Thyroid gland (tissue), 4 donors: ENCODE measurements around the gene CXCL14. TPM values are rescaled to one million over a fixed set of nuclear protein-coding genes. Genes with fewer than 3 reads are reported as not detected.

Source experiments
- DNase-seq, 2 donors: peaks; one replicate each; pipeline ENCODE4 v3.0.0-alpha.2; 2019
- H3K27ac ChIP-seq, 3 donors: fragments of 200-600 bp; sonication (generic); 1 replicate in 2 of 3; 2 replicates in 1 of 3; pipeline ENCODE4 v1.5.1; 2016 to 2019; ENCODE audit warnings: mild to moderate bottlenecking in 1 of 3, moderate library complexity in 1 of 3
- H3K27me3 ChIP-seq: fragments of 200-600 bp; sonication (generic); one replicate; pipeline ENCODE4 v1.5.1; 2019
- H3K36me3 ChIP-seq, 2 donors: fragments of 200-600 bp; sonication (generic); one replicate each; pipeline ENCODE4 v1.5.1; 2016 to 2019
- H3K4me1 ChIP-seq, 2 donors: fragments of 200-600 bp; sonication (generic); one replicate each; pipeline ENCODE4 v1.5.1; 2017 to 2019
- H3K4me3 ChIP-seq, 3 donors: fragments of 200-600 bp; sonication (generic); replicated peaks in 1 of 3; 1 replicate in 2 of 3; 2 replicates in 1 of 3; pipeline ENCODE4 v1.5.1; 2016; ENCODE audit warnings: mild to moderate bottlenecking in 1 of 3
- H3K9me3 ChIP-seq: fragments of 200-600 bp; sonication (generic); one replicate; pipeline ENCODE4 v1.5.1; 2017
- CTCF ChIP-seq, 6 experiments: fragments of 200-600 bp in 3 of 6; fragments of 450-650 bp in 3 of 6; sonication (generic) in 3 of 6; IDR thresholded peaks; one replicate each; pipeline ENCODE4 v1.5.1; 2016 to 2019; ENCODE audit warnings: antibody characterized with exemption in 6 of 6, mild to moderate bottlenecking in 2 of 6, inconsistent platforms in 1 of 6, moderate library complexity in 1 of 6
- POLR2A ChIP-seq, 2 donors: fragments of 450-650 bp; IDR thresholded peaks; one replicate each; pipeline ENCODE4 v1.6.1; 2017; ENCODE audit warnings: antibody characterized with exemption in 2 of 2, mild to moderate bottlenecking in 2 of 2, moderate library complexity in 1 of 2
- WGBS, 2 donors: methylation state at CpG; one replicate each; pipeline ENCODE4 v1.1.5; 2017; 5-methylcytosine and 5-hydroxymethylcytosine counted together
- intact Hi-C: fragments of 100-400 bp; cut with DNase I; formaldehyde crosslinking; loops from one replicate; pipeline ENCODE4 v1.15.1; 2023
- total RNA-seq, 4 donors: library from RNA; depleted of rRNA; stranded (reverse); fragments of >200 nt; gene quantifications; one replicate each; pipeline ENCODE4 v1.2.3, GENCODE V29; 2016

Gene CXCL14
- total RNA-seq, 4 donors from 2014 or later = 39.4 to 57.0 (median 48.9) TPM

- Histone ChIP-seq H3K27ac (no peak overlapping the region), H3K4me1 (no peaks in the 10 kb centered on the region), H3K27me3 (peaks cover 6% of the 10 kb centered on the region), H3K9me3 (no peaks in the 10 kb centered on the region), H3K4me3 (no peak overlapping the region), H3K36me3 (no peaks in the 10 kb centered on the region)
- no peak for DNase-seq
- intact Hi-C loops = no loop called here
- 77% methylated on average over 11 of the region's 11 CpGs for WGBS, 2 donors
- TF ChIP-seq CTCF (IDR thresholded peaks at IDR 0.05) = no peak
- no peak for TF ChIP-seq POLR2A (IDR thresholded peaks at IDR 0.05)
These were observed 21.5 kb downstream of the CXCL14 start for GRCh38 chr5:135557076-135557838.

DNA sequence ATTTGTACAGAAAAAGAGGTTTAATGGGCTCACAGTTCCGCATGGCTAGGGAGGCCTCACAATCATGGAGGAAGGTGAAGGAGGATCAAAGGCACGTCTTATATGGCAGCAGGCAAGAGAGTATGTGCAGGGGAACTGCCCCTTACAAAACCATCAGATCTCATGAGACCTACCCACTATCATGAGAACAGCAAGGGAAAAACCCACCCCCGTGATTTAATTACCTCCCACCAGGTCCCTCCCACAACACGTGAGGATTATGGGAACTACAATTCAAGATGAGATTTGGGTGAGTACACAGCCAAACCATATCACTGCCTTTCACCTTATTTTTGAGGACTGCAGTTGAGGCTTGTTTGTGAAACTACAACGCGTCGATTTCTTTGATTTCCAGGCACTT, 22.2 kb downstream of the CXCL14 start:
- no peak overlapping the region for H3K27ac ChIP-seq
- no peak overlapping the region for H3K4me3 ChIP-seq
- H3K27me3 ChIP-seq = peaks cover 6% of the 10 kb centered on the region
- no peaks in the 10 kb centered on the region for H3K36me3 ChIP-seq
- 72 to 76% methylated on average over 7 of the region's 7 CpGs for WGBS, 2 donors
- no peak for TF ChIP-seq CTCF (IDR thresholded peaks at IDR 0.05)
- TF ChIP-seq POLR2A (IDR thresholded peaks at IDR 0.05) = no peak
- DNase-seq = no peak
- no peaks in the 10 kb centered on the region for H3K9me3 ChIP-seq
- H3K4me1 ChIP-seq = no peaks in the 10 kb centered on the region
- intact Hi-C loops = no loop called here

GRCh38 chr5:135555530-135555929, 23.3 kb downstream of the CXCL14 start:
- DNase-seq = no peak
- Histone ChIP-seq H3K9me3 (no peaks in the 10 kb centered on the region), H3K4me1 (no peaks in the 10 kb centered on the region), H3K27me3 (peaks cover 6% of the 10 kb centered on the region), H3K4me3 (no peak overlapping the region), H3K36me3 (no peaks in the 10 kb centered on the region), H3K27ac (no peak overlapping the region)
- TF ChIP-seq POLR2A (IDR thresholded peaks at IDR 0.05) (no peak), CTCF (IDR thresholded peaks at IDR 0.05) (no peak)
- intact Hi-C loops = no loop called here
- WGBS, 2 donors = 83 to 86% methylated on average over 2 of the region's 2 CpGs

DNA sequence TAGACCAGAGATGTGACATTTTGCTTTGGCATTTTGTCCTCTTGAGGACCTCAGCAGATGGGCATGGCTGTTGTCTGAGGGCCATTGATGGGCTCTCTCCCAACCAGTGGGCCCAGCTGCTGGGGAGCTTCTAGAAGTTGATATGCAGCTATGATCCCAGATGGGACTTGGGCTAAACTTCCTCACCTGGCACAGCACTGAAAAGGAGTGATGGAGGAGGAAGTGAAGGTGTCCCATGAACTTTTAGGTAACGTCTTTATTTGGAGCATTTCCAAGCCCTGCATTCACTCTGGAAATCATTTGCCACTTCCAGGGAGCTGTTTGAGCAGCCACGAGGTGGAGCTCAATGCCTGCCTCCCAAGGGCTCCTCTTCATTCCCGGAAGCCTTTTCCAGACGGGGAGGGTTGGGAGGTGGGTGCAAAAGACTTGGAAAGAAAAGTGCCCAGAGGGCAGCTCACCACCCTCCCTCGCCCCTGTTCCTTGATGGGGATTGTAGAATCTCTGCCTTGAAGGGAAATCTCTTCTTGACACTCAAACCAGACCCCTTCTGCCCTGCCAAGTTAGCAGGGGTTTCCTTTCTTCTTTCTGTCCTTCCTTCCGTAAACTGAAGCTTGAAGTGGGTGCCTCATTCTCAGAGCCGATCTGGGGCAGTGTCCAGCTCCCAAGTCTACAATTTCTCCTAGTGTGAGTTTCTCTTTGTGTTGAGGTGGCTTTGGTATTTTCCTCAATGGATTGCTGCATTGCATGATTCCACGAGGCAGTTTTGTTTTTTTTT, 24.9 kb downstream of the CXCL14 start:
- Histone ChIP-seq H3K9me3 (no peaks in the 10 kb centered on the region), H3K4me3 (no peak overlapping the region), H3K4me1 (no peaks in the 10 kb centered on the region), H3K27ac (no peak overlapping the region), H3K36me3 (no peaks in the 10 kb centered on the region), H3K27me3 (peaks cover 6% of the 10 kb centered on the region)
- WGBS, 2 donors = 12 to 15% methylated on average over 8 of the region's 8 CpGs
- no peak for DNase-seq
- TF ChIP-seq POLR2A (IDR thresholded peaks at IDR 0.05) = no peak
- TF ChIP-seq CTCF (IDR thresholded peaks at IDR 0.05) = no peak
- intact Hi-C loops = no loop called here
